HCT116 (cell line): Measurements from ENCODE around the gene RAD54L2. TPM values are rescaled to one million over a fixed set of nuclear protein-coding genes. Genes with fewer than 3 reads are reported as not detected.
A peak's percentile ranks its signal among the peaks of the same experiment; 100 is the strongest.

Experiments used
- ATAC-seq: fragments of 200-7000 bp; cut with Tn5 transposase; 2 replicates; pipeline ENCODE4 v1.9.1; 2020; ENCODE audit warnings: mild to moderate bottlenecking, moderate library complexity
- BruUV-seq: library from RNA; stranded (reverse); fragments of 400-500 nt; replicated peaks from 2 replicates; lab custom pipeline; 2021; lab: Mats Ljungman, UMichigan
- CTCF ChIA-PET: fragments of 300-600 bp; sonication (Branson Sonifier 250); formaldehyde crosslinking; loops from one replicate; lab custom pipeline; 2021; ENCODE audit warnings: antibody characterized with exemption; lab: Charles Lee
- POLR2A ChIA-PET: fragments of 300-600, 350-600 bp; sonication (Branson Sonifier 250); formaldehyde crosslinking; loops from one replicate; lab custom pipeline; 2021; ENCODE audit warnings: antibody characterized with exemption; lab: Charles Lee
- RAD21 ChIA-PET, 2 experiments: fragments of 300-600 bp; sonication (Branson Sonifier 250); formaldehyde crosslinking; loops; one replicate each; lab custom pipeline; 2023; ENCODE audit warnings: low total read pairs in 2 of 2; ENCODE audit not compliant: uncharacterized antibody in 2 of 2, unreplicated experiment in 2 of 2, low non-redundant PET in 1 of 2; lab: Charles Lee
- DNase-seq: peaks from one replicate; pipeline ENCODE4 v3.0.0-alpha.2; 2010; ENCODE audit warnings: low read depth, low spot score
- H2AFZ ChIP-seq: fragments of 200-600 bp; shearing (Covaris generic), sonication (generic); 2 replicates; pipeline ENCODE4 v1.6.1; 2017; ENCODE audit warnings: low read depth, mixed run types, mixed read lengths, antibody characterized with exemption, low read length; ENCODE audit not compliant: poor library complexity, severe bottlenecking
- H3K27ac ChIP-seq: 2 replicates; pipeline ENCODE4 v1.5.1; 2012; ENCODE audit warnings: low read depth, low read length
- H3K27me3 ChIP-seq: fragments of 200-600 bp; sonication (generic); 2 replicates; pipeline ENCODE4 v1.6.1; 2016; ENCODE audit warnings: mixed run types, low read length, mixed read lengths; ENCODE audit not compliant: insufficient read depth
- H3K36me3 ChIP-seq, 2 experiments: fragments of 200-500 bp in 1 of 2; fragments of 200-600 bp in 1 of 2; sonication (Bioruptor generic) in 1 of 2; sonication (generic) in 1 of 2; 2 replicates each; pipeline versions ENCODE4 v1.5.1 to v1.6.1; 2014 to 2016; ENCODE audit warnings: low read length in 2 of 2, inconsistent platforms in 1 of 2, mixed read lengths in 1 of 2, mixed run types in 1 of 2; ENCODE audit not compliant: insufficient read depth in 2 of 2, control insufficient read depth in 1 of 2
- H3K4me1 ChIP-seq, 2 experiments: fragments of 200-600 bp in 1 of 2; sonication (generic) in 1 of 2; 2 replicates each; pipeline versions ENCODE4 v1.5.1 to v1.6.1; 2012 to 2017; ENCODE audit warnings: low read length in 2 of 2, inconsistent platforms in 1 of 2, mild to moderate bottlenecking in 1 of 2, mixed read lengths in 1 of 2, mixed run types in 1 of 2, moderate library complexity in 1 of 2; ENCODE audit not compliant: insufficient read depth in 2 of 2, control insufficient read depth in 1 of 2
- H3K4me2 ChIP-seq: fragments of 200-600 bp; sonication (generic); 2 replicates; pipeline ENCODE4 v1.6.1; 2017; ENCODE audit warnings: mixed run types, low read length, mixed read lengths
- H3K4me3 ChIP-seq, 2 experiments: fragments of 200-600 bp in 1 of 2; sonication (generic) in 1 of 2; replicated peaks in 1 of 2; 2 replicates each; pipeline ENCODE4 v1.5.1; 2011 to 2016; ENCODE audit warnings: low read length in 2 of 2, control low read depth in 1 of 2, low read depth in 1 of 2, mild to moderate bottlenecking in 1 of 2, mixed read lengths in 1 of 2, mixed run types in 1 of 2
- H3K79me2 ChIP-seq: fragments of 200-600 bp; sonication (generic); 2 replicates; pipeline ENCODE4 v1.6.1; 2017; ENCODE audit warnings: mild to moderate bottlenecking, mixed run types, low read length, moderate library complexity, mixed read lengths; ENCODE audit not compliant: insufficient read depth
- H3K9ac ChIP-seq: fragments of 200-600 bp; sonication (generic); 2 replicates; pipeline ENCODE4 v1.6.1; 2016; ENCODE audit warnings: low read length, mixed read lengths
- H3K9me2 ChIP-seq: fragments of 200-600 bp; sonication (generic), shearing (Covaris generic); 2 replicates; pipeline ENCODE4 v1.6.1; 2017; ENCODE audit warnings: mixed run types, mild to moderate bottlenecking, moderate library complexity; ENCODE audit not compliant: insufficient read depth
- H3K9me3 ChIP-seq, 2 experiments: fragments of 200-500 bp in 1 of 2; fragments of 200-600 bp in 1 of 2; sonication (Bioruptor generic) in 1 of 2; sonication (generic) in 1 of 2; 2 replicates each; pipeline ENCODE4 v1.6.1; 2014 to 2017; ENCODE audit warnings: low read length in 2 of 2, mixed read lengths in 2 of 2, inconsistent platforms in 1 of 2, low read depth in 1 of 2, mild to moderate bottlenecking in 1 of 2, mixed run types in 1 of 2, moderate library complexity in 1 of 2; ENCODE audit not compliant: control insufficient read depth in 1 of 2, insufficient read depth in 1 of 2
- H4K20me1 ChIP-seq: fragments of 200-600 bp; sonication (generic), shearing (Covaris generic); 2 replicates; pipeline ENCODE4 v1.6.1; 2017; ENCODE audit warnings: mixed run types, mild to moderate bottlenecking, moderate library complexity; ENCODE audit not compliant: insufficient read depth
- CBX3 ChIP-seq: IDR thresholded peaks from 2 replicates; pipeline ENCODE4 v1.6.1; 2012; ENCODE audit warnings: low read depth
- EGR1 ChIP-seq: IDR thresholded peaks from 2 replicates; pipeline ENCODE4 v1.6.1; 2012; ENCODE audit warnings: low read depth
- EZH2 ChIP-seq: fragments of 200-600 bp; sonication (generic); IDR thresholded peaks from 2 replicates; pipeline ENCODE4 v1.6.1; 2017; ENCODE audit warnings: antibody characterized with exemption, mixed run types
- EZH2phosphoT487 ChIP-seq: fragments of 200-600 bp; IDR thresholded peaks from 2 replicates; pipeline ENCODE4 v1.6.1; 2018; ENCODE audit warnings: antibody characterized with exemption, borderline replicate concordance
- FOSL1 ChIP-seq: IDR thresholded peaks from 2 replicates; pipeline ENCODE4 v1.6.1; 2012; ENCODE audit warnings: low read depth
- RAD21 ChIP-seq: IDR thresholded peaks from 2 replicates; pipeline ENCODE4 v1.6.1; 2012; ENCODE audit warnings: low read depth, mild to moderate bottlenecking
- SIN3A ChIP-seq: IDR thresholded peaks from 2 replicates; pipeline ENCODE4 v1.6.1; 2012; ENCODE audit warnings: low read depth
- SP1 ChIP-seq: IDR thresholded peaks from 2 replicates; pipeline ENCODE4 v1.6.1; 2012; ENCODE audit warnings: low read depth
- TCF7L2 ChIP-seq: IDR thresholded peaks from 2 replicates; pipeline ENCODE4 v1.7.0; 2011; ENCODE audit warnings: borderline replicate concordance, inconsistent platforms; ENCODE audit not compliant: insufficient read depth, insufficient read length; ENCODE audit errors: extremely low read depth
- ZFX ChIP-seq: fragments of 450-650 bp; IDR thresholded peaks from 2 replicates; pipeline ENCODE4 v1.6.1; 2017
- intact Hi-C: fragments of 100-400 bp; cut with micrococcal nuclease; formaldehyde crosslinking; loops from 2 replicates; pipeline ENCODE4 v1.10.0; 2022
- total RNA-seq: library from RNA; stranded (reverse); gene quantifications from one replicate; pipeline ENCODE4 v1.2.1, GENCODE V29; 2021; ENCODE audit not compliant: unreplicated experiment
- TF ChIP-seq, protein P1 (sequence below), 3 experiments: fragments of 200-600 bp in 1 of 3; sonication (generic) in 1 of 3; IDR thresholded peaks in 2 of 3; conservative IDR thresholded peaks in 1 of 3; 2 replicates each; pipeline ENCODE4 v1.5.1; 2012 to 2017; ENCODE audit warnings: low read depth in 2 of 3, low read length in 2 of 3, antibody characterized with exemption in 1 of 3, borderline replicate concordance in 1 of 3, control low read depth in 1 of 3, mild to moderate bottlenecking in 1 of 3, mixed read lengths in 1 of 3, mixed run types in 1 of 3, moderate library complexity in 1 of 3; ENCODE audit not compliant: insufficient read depth in 1 of 3
- TF ChIP-seq, protein P2 (sequence below): IDR thresholded peaks from 2 replicates; pipeline ENCODE4 v1.6.1; 2012
- TF ChIP-seq, protein P3 (sequence below): IDR thresholded peaks from 2 replicates; pipeline ENCODE4 v1.6.1; 2012; ENCODE audit warnings: low read depth

Gene RAD54L2
- total RNA-seq, 1 experiment from 2014 or later: 20.2 TPM

DNA sequence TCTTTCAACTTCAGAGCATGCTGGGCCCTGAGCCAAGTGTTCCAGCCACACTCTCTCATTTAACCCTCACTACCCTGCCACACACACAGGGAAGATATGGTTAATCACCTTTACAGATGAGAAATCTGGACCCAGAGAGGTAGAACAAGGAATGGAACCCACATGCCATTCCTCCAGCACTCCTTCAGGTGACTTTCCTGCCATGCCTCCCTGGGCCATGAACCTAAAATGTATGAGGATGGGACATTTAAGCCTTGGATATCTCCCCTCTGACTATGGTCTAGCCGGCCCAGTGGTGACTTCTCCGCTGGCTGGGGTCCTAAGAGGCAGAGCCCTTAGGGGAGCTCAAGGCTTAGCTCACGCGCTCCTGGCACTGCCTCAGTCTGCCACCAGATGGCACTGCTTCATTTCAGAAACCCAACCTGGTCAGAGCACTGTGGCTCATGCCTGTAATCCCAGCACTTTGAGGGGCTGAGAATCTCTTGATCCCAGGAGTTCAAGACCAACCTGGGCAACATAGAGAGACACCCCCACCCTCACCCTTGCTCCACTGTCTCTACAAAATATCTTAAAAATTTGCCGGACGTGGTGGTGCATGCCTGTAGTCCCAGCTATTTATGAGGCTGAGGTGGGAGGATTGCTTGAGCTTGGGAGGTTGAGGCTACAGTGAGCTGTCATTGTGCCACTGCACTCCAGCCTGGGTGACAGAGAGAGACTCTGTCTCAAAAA lies 36.5 kb upstream of the RAD54L2 start:
- Histone ChIP-seq H3K79me2 (peaks cover 23% of the 10 kb centered on the region), H3K4me2 (0 out of 2 replicates have a peak overlapping the region, but pooled peaks have one; percentile 0), H4K20me1 (no peaks in the 10 kb centered on the region), H3K4me3 (no peak overlapping the region), H3K4me1 (peaks cover 10 to 17% of the 10 kb centered on the region in 2 experiments; a peak in 3 of 4 replicates), H3K27me3 (no peaks in the 10 kb centered on the region)
- ChIA-PET RAD21 (interaction anchor here (0.9 to 2.2 kb wide), 6 partner anchors 138 to 297 kb away, joined by 3 to 19 read pairs (median 10); partner anchors contain the start of gene TEX264 (in 1 of the 2)), CTCF (interaction anchor here (0.6 to 4.9 kb wide), 19 partner anchors 8 to 885 kb away, joined by 3 to 98 read pairs (median 4); partner anchors contain the start of genes ABHD14B, MAPKAPK3, RRP9 and TEX264)
- peak; percentile 49 for ATAC-seq
- intact Hi-C loops: loop anchor here (1.0 to 5.0 kb wide), 4 partner anchors 115 to 180 kb away; partner anchors contain the start of gene MANF
- TF ChIP-seq EGR1 (no peak), FOSL1 (no peak), RAD21 (peak; percentile 96), TCF7L2 (no peak), SP1 (no peak), EZH2 (no peak), CBX3 (no peak), SIN3A (no peak), ZFX (no peak), EZH2phosphoT487 (no peak)
- TF ChIP-seq, protein P1, sequence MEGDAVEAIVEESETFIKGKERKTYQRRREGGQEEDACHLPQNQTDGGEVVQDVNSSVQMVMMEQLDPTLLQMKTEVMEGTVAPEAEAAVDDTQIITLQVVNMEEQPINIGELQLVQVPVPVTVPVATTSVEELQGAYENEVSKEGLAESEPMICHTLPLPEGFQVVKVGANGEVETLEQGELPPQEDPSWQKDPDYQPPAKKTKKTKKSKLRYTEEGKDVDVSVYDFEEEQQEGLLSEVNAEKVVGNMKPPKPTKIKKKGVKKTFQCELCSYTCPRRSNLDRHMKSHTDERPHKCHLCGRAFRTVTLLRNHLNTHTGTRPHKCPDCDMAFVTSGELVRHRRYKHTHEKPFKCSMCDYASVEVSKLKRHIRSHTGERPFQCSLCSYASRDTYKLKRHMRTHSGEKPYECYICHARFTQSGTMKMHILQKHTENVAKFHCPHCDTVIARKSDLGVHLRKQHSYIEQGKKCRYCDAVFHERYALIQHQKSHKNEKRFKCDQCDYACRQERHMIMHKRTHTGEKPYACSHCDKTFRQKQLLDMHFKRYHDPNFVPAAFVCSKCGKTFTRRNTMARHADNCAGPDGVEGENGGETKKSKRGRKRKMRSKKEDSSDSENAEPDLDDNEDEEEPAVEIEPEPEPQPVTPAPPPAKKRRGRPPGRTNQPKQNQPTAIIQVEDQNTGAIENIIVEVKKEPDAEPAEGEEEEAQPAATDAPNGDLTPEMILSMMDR (IDR thresholded peaks at IDR 0.05 in 2 of 3, conservative IDR thresholded peaks at IDR 0.05 in 1 of 3; ENCODE audit: borderline replicate concordance in 1 of 3, insufficient read depth in 1 of 3, low read depth in 2 of 3, low read length in 2 of 3): peak; percentile 93 to 97 (median 95)
- TF ChIP-seq, protein P2, sequence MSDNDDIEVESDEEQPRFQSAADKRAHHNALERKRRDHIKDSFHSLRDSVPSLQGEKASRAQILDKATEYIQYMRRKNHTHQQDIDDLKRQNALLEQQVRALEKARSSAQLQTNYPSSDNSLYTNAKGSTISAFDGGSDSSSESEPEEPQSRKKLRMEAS: no peak
- TF ChIP-seq, protein P3, sequence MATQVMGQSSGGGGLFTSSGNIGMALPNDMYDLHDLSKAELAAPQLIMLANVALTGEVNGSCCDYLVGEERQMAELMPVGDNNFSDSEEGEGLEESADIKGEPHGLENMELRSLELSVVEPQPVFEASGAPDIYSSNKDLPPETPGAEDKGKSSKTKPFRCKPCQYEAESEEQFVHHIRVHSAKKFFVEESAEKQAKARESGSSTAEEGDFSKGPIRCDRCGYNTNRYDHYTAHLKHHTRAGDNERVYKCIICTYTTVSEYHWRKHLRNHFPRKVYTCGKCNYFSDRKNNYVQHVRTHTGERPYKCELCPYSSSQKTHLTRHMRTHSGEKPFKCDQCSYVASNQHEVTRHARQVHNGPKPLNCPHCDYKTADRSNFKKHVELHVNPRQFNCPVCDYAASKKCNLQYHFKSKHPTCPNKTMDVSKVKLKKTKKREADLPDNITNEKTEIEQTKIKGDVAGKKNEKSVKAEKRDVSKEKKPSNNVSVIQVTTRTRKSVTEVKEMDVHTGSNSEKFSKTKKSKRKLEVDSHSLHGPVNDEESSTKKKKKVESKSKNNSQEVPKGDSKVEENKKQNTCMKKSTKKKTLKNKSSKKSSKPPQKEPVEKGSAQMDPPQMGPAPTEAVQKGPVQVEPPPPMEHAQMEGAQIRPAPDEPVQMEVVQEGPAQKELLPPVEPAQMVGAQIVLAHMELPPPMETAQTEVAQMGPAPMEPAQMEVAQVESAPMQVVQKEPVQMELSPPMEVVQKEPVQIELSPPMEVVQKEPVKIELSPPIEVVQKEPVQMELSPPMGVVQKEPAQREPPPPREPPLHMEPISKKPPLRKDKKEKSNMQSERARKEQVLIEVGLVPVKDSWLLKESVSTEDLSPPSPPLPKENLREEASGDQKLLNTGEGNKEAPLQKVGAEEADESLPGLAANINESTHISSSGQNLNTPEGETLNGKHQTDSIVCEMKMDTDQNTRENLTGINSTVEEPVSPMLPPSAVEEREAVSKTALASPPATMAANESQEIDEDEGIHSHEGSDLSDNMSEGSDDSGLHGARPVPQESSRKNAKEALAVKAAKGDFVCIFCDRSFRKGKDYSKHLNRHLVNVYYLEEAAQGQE: no peak
- TF ChIP-seq, all 23 proteins: peak for 2
- no peaks in the 10 kb centered on the region for H3K36me3 ChIP-seq
- peak; percentile 71 for DNase-seq
- no TSS peak for BruUV-seq
- no peak overlapping the region for H3K27ac ChIP-seq
- no peak overlapping the region for H3K9ac ChIP-seq
- H3K9me2 ChIP-seq: no peaks in the 10 kb centered on the region
- peak overlapping the region; percentile 63 for H2AFZ ChIP-seq
- POLR2A ChIA-PET: interaction anchor here (0.9 to 1.4 kb wide), 2 partner anchors 168 to 180 kb away, joined by 3 read pairs; no protein-coding TSS in a partner anchor
- no peaks in the 10 kb centered on the region for H3K9me3 ChIP-seq
